ENCODE data around the gene FOXD4L6.
"Not testable (repeated sequence)": the region's sequence is repeated elsewhere in the genome, so short reads cannot be mapped to it uniquely, and the experiment has no call there.

Gene FOXD4L6

DNA sequence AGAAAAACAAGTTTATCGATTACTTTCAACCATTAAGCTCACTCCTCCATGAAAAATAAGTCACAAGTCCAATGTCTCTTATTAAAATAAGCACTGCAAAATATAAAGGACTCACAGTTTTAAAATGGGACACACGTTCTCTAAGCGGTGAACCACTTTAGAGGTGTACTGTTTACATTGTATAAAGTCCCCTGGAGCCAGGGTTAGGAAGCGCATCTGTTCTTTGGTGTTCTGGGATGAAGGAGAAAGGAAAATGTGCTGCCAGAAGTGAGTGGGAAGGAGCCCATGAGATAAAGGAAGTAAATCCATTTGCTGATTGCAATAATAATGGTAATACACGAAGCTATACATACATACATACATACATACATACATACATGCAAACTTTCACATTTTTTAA is 40.6 kb downstream of the FOXD4L6 start:
- no CpG with 5 or more reads among the region's 5 CpGs for WGBS (ENCODE audit: insufficient coverage)
- POLR2A ChIA-PET; CTCF ChIA-PET; H3K9me3 ChIP-seq (ENCODE audit: control extremely low read depth in 1 of 5, control insufficient read depth in 4 of 5, insufficient read depth in 2 of 5, low read depth in 1 of 5, low read length in 4 of 5); DNase-seq; H3K4me1 ChIP-seq (ENCODE audit: control extremely low read depth in 1 of 4, control insufficient read depth in 4 of 4, insufficient read depth in 4 of 4, low read length in 3 of 4); H3K4me3 ChIP-seq (ENCODE audit: control insufficient read depth in 1 of 7, extremely low read depth in 1 of 7, insufficient read depth in 4 of 7, low read depth in 2 of 7, low read length in 6 of 7); H3K36me3 ChIP-seq (ENCODE audit: control insufficient read depth in 4 of 4, insufficient read depth in 4 of 4, low read length in 3 of 4); H3K27me3 ChIP-seq (replicated peaks in 2 of 5; ENCODE audit: control insufficient read depth in 4 of 5, insufficient read depth in 5 of 5, low read length in 4 of 5); H3K27ac ChIP-seq (ENCODE audit: insufficient read depth in 1 of 2, low read depth in 1 of 2, low read length in 2 of 2, poor library complexity in 1 of 2, severe bottlenecking in 2 of 2): not testable (repeated sequence)

DNA sequence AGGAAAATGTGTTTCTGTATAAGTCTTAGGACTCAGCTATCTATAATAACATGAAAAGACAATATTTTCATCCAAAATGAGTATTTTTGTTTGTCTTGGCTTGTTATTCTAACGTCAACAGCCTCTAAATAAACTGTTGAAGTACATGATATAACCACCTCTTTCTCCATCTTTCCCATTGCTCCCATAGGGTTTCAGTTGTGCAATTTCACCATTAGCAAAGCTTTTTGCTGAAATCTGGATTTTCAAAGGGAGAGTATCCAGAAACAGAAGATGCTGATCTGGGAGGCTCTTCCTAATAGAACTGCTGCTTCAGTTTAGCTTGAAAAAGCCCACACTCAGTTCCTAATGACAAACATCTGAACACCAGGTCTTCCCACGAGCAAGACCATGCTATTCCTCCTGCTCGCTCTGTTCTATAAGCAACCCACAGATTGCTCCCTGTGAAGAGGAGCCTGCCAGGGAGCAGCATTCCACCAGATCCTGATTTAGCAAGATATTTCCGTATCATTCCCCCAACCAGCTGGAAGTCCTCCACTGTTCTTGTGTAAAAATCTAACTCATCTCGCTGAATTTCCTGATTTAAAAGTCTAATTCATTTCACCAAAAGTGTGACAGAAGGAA is 41.2 kb downstream of the FOXD4L6 start:
- H3K9me3 ChIP-seq (ENCODE audit: control extremely low read depth in 1 of 5, control insufficient read depth in 4 of 5, insufficient read depth in 2 of 5, low read depth in 1 of 5, low read length in 4 of 5); H3K4me1 ChIP-seq (ENCODE audit: control extremely low read depth in 1 of 4, control insufficient read depth in 4 of 4, insufficient read depth in 4 of 4, low read length in 3 of 4); H3K27me3 ChIP-seq (replicated peaks in 2 of 5; ENCODE audit: control insufficient read depth in 4 of 5, insufficient read depth in 5 of 5, low read length in 4 of 5); DNase-seq; CTCF ChIA-PET; POLR2A ChIA-PET; H3K4me3 ChIP-seq (ENCODE audit: control insufficient read depth in 1 of 7, extremely low read depth in 1 of 7, insufficient read depth in 4 of 7, low read depth in 2 of 7, low read length in 6 of 7); H3K27ac ChIP-seq (ENCODE audit: insufficient read depth in 1 of 2, low read depth in 1 of 2, low read length in 2 of 2, poor library complexity in 1 of 2, severe bottlenecking in 2 of 2); H3K36me3 ChIP-seq (ENCODE audit: control insufficient read depth in 4 of 4, insufficient read depth in 4 of 4, low read length in 3 of 4): not testable (repeated sequence)
- 85% methylated on average over 2 of the region's 5 CpGs for WGBS (ENCODE audit: insufficient coverage)

DNA sequence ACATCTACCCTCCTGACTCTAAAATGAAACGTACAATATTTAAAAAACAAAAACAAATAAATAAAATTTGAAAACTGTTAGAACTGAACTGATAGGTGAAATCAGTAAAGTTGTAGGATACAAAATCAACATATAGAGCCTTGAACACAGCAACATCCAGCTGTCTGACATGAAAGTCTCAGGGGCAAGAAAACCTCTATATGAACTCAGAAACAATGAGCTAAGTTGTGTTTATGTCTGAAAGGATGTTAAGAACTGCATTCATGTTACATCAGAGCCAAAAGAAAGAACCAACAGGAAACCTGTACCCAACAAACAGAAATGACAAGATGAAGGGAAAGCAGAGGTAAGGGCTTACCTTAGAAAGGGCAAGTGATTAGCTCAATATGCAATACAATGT is 41.8 kb downstream of the FOXD4L6 start:
- H3K9me3 ChIP-seq (ENCODE audit: control extremely low read depth in 1 of 5, control insufficient read depth in 4 of 5, insufficient read depth in 2 of 5, low read depth in 1 of 5, low read length in 4 of 5); CTCF ChIA-PET; H3K4me3 ChIP-seq (ENCODE audit: control insufficient read depth in 1 of 7, extremely low read depth in 1 of 7, insufficient read depth in 4 of 7, low read depth in 2 of 7, low read length in 6 of 7); DNase-seq; H3K36me3 ChIP-seq (ENCODE audit: control insufficient read depth in 4 of 4, insufficient read depth in 4 of 4, low read length in 3 of 4); POLR2A ChIA-PET; H3K4me1 ChIP-seq (ENCODE audit: control extremely low read depth in 1 of 4, control insufficient read depth in 4 of 4, insufficient read depth in 4 of 4, low read length in 3 of 4); H3K27ac ChIP-seq (ENCODE audit: insufficient read depth in 1 of 2, low read depth in 1 of 2, low read length in 2 of 2, poor library complexity in 1 of 2, severe bottlenecking in 2 of 2): not testable (repeated sequence)
- no CpG with 5 or more reads among the region's 1 CpG for WGBS (ENCODE audit: insufficient coverage)
- H3K27me3 ChIP-seq (replicated peaks in 2 of 5; ENCODE audit: control insufficient read depth in 4 of 5, insufficient read depth in 5 of 5, low read length in 4 of 5) = peaks cover 0 to 11% (median 2%) of the 10 kb centered on the region in 5 experiments

DNA sequence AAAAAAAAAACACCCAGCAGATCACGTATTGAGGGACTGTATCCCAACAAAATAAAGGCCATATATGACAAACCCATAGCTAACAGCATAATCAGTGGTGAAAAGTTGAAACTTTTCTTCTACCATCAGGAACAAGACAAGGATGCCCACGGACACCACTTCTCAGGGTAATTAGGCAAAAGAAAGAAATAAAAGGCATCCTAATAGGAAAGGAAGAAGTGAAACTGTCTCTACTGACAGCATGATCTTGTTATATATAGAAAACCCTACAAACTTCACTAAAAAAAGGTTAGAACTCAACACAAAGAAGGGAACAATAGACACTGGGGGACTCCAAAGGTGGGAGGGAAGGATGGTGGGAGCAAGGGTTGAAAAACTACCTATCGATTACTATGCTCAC is 42.3 kb downstream of the FOXD4L6 start:
- peaks cover 0 to 11% (median 2%) of the 10 kb centered on the region in 5 experiments for H3K27me3 ChIP-seq (replicated peaks in 2 of 5; ENCODE audit: control insufficient read depth in 4 of 5, insufficient read depth in 5 of 5, low read length in 4 of 5)
- H3K9me3 ChIP-seq (ENCODE audit: control extremely low read depth in 1 of 5, control insufficient read depth in 4 of 5, insufficient read depth in 2 of 5, low read depth in 1 of 5, low read length in 4 of 5); H3K36me3 ChIP-seq (ENCODE audit: control insufficient read depth in 4 of 4, insufficient read depth in 4 of 4, low read length in 3 of 4); DNase-seq; POLR2A ChIA-PET; H3K27ac ChIP-seq (ENCODE audit: insufficient read depth in 1 of 2, low read depth in 1 of 2, low read length in 2 of 2, poor library complexity in 1 of 2, severe bottlenecking in 2 of 2); H3K4me3 ChIP-seq (ENCODE audit: control insufficient read depth in 1 of 7, extremely low read depth in 1 of 7, insufficient read depth in 4 of 7, low read depth in 2 of 7, low read length in 6 of 7); CTCF ChIA-PET; H3K4me1 ChIP-seq (ENCODE audit: control extremely low read depth in 1 of 4, control insufficient read depth in 4 of 4, insufficient read depth in 4 of 4, low read length in 3 of 4): not testable (repeated sequence)
- WGBS (ENCODE audit: insufficient coverage) = 60% methylated on average over 1 of the region's 3 CpGs

DNA sequence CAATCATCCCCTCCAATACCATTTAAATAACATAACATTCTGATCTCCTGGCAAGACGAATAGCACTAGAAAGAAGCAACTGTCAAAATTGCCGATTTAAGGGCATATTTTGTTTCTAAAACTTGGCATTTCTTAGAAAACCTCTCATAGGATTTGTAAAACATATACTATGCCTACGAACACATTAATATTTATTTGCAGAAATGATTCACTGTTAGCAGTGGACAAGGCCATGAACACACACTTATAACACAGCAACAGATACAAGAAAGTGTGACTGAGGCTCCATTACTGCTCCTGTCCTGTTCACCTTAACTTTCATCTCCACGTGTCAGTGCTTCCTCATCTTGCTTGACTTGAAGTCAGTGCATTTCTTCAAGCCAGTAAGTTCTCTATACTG is 46.1 kb downstream of the FOXD4L6 start:
- POLR2A ChIA-PET; H3K9me3 ChIP-seq (ENCODE audit: control extremely low read depth in 1 of 5, control insufficient read depth in 4 of 5, insufficient read depth in 2 of 5, low read depth in 1 of 5, low read length in 4 of 5); H3K4me3 ChIP-seq (ENCODE audit: control insufficient read depth in 1 of 7, extremely low read depth in 1 of 7, insufficient read depth in 4 of 7, low read depth in 2 of 7, low read length in 6 of 7); H3K27ac ChIP-seq (ENCODE audit: insufficient read depth in 1 of 2, low read depth in 1 of 2, low read length in 2 of 2, poor library complexity in 1 of 2, severe bottlenecking in 2 of 2); CTCF ChIA-PET; H3K36me3 ChIP-seq (ENCODE audit: control insufficient read depth in 4 of 4, insufficient read depth in 4 of 4, low read length in 3 of 4); H3K4me1 ChIP-seq (ENCODE audit: control extremely low read depth in 1 of 4, control insufficient read depth in 4 of 4, insufficient read depth in 4 of 4, low read length in 3 of 4): not testable (repeated sequence)
- H3K27me3 ChIP-seq (replicated peaks in 2 of 5; ENCODE audit: control insufficient read depth in 4 of 5, insufficient read depth in 5 of 5, low read length in 4 of 5) = peaks cover 0 to 14% (median 8%) of the 10 kb centered on the region in 5 experiments
- WGBS (ENCODE audit: insufficient coverage) = 70% methylated on average over 3 of the region's 4 CpGs
- peak in 1 of 3 donors; percentile 3 for DNase-seq

DNA sequence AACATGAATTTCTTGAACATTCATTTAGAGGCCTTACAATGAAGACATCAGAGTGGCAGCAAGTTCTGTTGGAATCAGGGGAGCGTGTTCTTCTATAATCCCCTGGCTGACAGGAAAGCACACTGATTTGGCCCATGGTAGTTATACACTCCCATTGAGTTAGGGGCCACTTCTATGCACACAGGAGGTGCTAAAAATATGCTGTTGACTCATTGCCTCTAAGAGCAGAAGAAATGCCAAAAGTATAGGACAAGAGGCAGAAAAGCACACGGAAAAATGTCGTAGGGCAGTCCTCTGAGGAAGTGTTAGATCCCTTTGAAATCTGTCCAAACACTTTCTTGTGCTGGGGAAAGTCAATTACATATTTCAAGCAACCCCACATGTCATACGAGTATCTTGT is 49.0 kb downstream of the FOXD4L6 start:
- WGBS (ENCODE audit: insufficient coverage) = 86% methylated on average over 2 of the region's 4 CpGs
- POLR2A ChIA-PET; DNase-seq; H3K4me1 ChIP-seq (ENCODE audit: control extremely low read depth in 1 of 4, control insufficient read depth in 4 of 4, insufficient read depth in 4 of 4, low read length in 3 of 4); H3K27ac ChIP-seq (ENCODE audit: insufficient read depth in 1 of 2, low read depth in 1 of 2, low read length in 2 of 2, poor library complexity in 1 of 2, severe bottlenecking in 2 of 2); H3K4me3 ChIP-seq (ENCODE audit: control insufficient read depth in 1 of 7, extremely low read depth in 1 of 7, insufficient read depth in 4 of 7, low read depth in 2 of 7, low read length in 6 of 7); H3K9me3 ChIP-seq (ENCODE audit: control extremely low read depth in 1 of 5, control insufficient read depth in 4 of 5, insufficient read depth in 2 of 5, low read depth in 1 of 5, low read length in 4 of 5); H3K36me3 ChIP-seq (ENCODE audit: control insufficient read depth in 4 of 4, insufficient read depth in 4 of 4, low read length in 3 of 4); CTCF ChIA-PET: not testable (repeated sequence)
- H3K27me3 ChIP-seq (replicated peaks in 2 of 5; ENCODE audit: control insufficient read depth in 4 of 5, insufficient read depth in 5 of 5, low read length in 4 of 5) = peaks cover 0 to 26% (median 7%) of the 10 kb centered on the region in 5 experiments

DNA sequence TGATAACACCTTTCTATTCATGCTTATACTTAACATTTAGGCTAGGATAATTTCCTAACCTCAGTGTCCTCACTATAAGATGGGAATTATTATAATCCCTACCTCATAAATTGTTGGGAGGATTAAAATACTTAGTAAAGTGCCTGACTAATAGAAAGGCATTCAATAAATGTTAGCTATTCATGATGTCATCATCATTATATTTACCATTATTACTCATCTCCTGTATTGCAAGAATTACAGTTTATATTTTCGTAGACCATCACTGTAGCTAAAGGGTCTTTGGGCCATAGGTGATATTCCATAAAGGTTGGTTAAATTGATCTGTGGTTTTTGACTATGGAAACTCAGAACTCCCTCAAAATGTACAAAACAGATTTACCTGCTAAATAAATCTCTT is 50.9 kb downstream of the FOXD4L6 start:
- CTCF ChIA-PET; POLR2A ChIA-PET; H3K4me3 ChIP-seq (ENCODE audit: control insufficient read depth in 1 of 7, extremely low read depth in 1 of 7, insufficient read depth in 4 of 7, low read depth in 2 of 7, low read length in 6 of 7); H3K36me3 ChIP-seq (ENCODE audit: control insufficient read depth in 4 of 4, insufficient read depth in 4 of 4, low read length in 3 of 4); DNase-seq; H3K27ac ChIP-seq (ENCODE audit: insufficient read depth in 1 of 2, low read depth in 1 of 2, low read length in 2 of 2, poor library complexity in 1 of 2, severe bottlenecking in 2 of 2); H3K9me3 ChIP-seq (ENCODE audit: control extremely low read depth in 1 of 5, control insufficient read depth in 4 of 5, insufficient read depth in 2 of 5, low read depth in 1 of 5, low read length in 4 of 5): not testable (repeated sequence)
- Histone ChIP-seq H3K27me3 (replicated peaks in 2 of 5; ENCODE audit: control insufficient read depth in 4 of 5, insufficient read depth in 5 of 5, low read length in 4 of 5) (peaks cover 0 to 38% (median 9%) of the 10 kb centered on the region in 5 experiments), H3K4me1 (ENCODE audit: control extremely low read depth in 1 of 4, control insufficient read depth in 4 of 4, insufficient read depth in 4 of 4, low read length in 3 of 4) (peaks cover 0 to 10% (median 5%) of the 10 kb centered on the region in 4 experiments)
- WGBS (ENCODE audit: insufficient coverage) = no CpG with 5 or more reads among the region's 1 CpG
